GM19240 (cell line): ENCODE data around the gene EED.

Experiments used
- DNase-seq: peaks from one replicate; pipeline ENCODE4 v3.0.0; 2011; ENCODE audit warnings: low spot score; ENCODE audit not compliant: insufficient read length

The EED gene, protein sequence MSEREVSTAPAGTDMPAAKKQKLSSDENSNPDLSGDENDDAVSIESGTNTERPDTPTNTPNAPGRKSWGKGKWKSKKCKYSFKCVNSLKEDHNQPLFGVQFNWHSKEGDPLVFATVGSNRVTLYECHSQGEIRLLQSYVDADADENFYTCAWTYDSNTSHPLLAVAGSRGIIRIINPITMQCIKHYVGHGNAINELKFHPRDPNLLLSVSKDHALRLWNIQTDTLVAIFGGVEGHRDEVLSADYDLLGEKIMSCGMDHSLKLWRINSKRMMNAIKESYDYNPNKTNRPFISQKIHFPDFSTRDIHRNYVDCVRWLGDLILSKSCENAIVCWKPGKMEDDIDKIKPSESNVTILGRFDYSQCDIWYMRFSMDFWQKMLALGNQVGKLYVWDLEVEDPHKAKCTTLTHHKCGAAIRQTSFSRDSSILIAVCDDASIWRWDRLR

DNA sequence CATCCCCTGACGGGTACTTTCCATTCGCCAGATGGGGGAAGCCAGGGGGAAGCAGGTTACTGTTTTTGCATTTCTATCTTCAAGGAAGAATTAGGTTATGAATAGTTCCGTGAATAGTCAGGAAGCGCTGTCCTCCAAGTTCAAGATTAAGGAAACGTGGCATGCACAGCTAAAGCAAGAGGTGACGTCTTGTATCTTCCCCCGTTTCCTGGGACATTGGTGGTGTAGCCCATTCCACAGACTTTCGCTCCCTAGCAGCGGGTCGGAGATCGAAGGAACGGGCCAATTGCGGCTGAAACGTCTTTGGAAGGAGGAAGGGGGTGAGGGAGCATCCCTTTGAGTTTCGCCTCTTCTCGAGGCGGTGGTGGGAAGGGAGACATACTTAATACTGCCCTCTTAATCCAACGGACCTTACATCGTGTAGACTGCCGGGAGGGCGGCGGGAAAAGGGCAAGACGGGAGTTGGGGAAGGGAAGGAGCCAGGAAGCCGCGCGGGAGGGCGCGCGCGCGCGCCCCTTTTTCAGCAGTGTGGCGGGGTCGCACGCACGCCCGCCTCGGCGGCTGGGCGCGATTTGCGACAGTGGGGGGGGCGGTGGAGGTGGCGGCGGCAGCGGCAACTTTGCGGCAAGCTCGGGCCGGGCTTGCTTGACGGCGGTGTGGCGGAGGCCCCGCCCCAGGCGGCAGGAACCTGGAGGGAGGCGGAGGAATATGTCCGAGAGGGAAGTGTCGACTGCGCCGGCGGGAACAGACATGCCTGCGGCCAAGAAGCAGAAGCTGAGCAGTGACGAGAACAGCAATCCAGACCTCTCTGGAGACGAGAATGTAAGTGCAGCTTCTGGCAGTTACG, at the start of gene EED:
Gene EED (plus strand): TSS at position 232 of the 847 bp plus-strand sequence. CDS start 477 bp downstream, at position 709.
- DNase-seq = peak; percentile 43

GRCh38 chr11:86194998-86195397, 49.6 kb upstream of the EED start:
- DNase-seq = no peak

- no peak for DNase-seq
These were observed 48.4 kb upstream of the EED start for GRCh38 chr11:86196085-86196696.

GRCh38 chr11:86196913-86197312, 47.6 kb upstream of the EED start:
- no peak for DNase-seq

DNA sequence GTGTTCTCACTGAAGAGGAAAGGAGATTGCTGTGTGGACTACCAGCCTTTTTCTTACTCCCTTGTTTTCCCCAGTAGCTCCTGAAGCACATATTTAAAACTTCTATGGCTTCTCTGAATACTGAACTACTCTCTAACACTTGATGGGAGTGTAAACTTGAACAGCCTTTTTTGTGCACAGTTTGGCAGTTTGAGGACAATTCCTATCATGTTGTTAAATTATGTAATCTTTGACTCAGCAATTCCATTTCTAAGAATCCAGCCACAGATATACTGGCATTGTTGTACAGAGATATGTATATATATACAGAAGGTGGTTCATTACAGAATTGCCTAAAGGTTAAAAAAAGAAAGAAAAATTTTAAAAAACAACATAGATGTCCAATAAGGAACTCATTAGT, 47.1 kb upstream of the EED start:
- no peak for DNase-seq

DNA sequence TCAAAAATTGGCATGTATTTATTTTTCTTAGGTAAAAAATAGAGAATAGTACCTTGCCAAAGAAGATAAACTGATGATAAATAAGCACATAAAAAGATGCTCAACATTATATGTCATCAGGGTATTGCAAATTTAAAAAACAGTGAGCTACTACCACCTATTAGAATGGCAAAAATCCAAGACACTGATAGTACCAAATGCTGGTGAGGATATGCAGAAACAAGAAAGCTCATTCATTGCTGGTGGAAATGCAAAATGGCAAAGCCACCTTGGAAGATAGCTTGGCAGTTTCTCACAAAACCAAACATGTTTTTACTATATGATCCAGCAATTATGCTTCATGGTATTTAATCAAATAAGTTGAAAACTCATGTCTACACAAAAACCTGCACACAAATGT, 46.4 kb upstream of the EED start:
- no peak for DNase-seq

DNA sequence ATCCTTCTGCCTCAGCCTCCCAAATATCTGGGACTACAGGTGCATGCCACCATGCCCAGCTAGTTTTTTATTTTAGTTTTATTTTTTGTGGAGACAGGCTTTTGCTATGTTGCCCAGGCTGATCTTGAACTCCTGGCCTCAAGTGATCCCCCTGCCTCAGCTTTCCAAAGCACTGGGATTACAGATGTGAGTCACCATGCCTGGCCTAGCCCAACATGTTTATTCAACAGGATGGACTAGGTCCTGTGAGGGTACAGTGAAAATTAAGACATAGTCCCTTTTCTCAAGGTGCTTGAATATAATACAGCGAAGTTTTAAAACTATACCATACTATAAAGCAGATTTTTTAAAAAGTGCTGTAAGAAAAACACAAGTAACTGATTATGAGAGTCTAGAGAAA, 45.2 kb upstream of the EED start:
- no peak for DNase-seq

DNA sequence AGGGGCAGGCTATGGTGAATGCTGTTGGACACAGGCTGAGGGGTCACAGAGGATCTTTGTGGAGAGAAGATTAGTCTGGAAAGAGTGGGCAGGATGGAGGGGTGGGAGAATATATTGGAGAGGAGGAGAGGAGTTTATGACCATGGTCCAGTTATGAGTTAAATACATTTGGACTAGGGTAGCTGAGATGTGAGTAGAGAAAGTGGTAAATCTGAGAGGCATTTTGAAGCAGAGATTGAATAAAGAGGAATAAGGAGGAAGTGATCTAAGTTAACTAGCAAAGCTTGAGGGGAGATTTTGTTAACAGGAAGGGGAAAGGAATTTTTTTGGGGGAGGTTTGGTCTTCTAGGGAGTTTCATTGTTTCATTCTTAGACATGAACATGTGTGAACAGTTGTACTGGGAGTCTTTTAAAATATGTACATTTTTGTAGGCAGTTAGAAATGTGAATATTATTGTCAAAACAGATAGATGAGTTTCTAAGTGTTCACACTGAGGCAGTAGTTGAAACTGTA, 43.1 kb upstream of the EED start:
- no peak for DNase-seq

DNA sequence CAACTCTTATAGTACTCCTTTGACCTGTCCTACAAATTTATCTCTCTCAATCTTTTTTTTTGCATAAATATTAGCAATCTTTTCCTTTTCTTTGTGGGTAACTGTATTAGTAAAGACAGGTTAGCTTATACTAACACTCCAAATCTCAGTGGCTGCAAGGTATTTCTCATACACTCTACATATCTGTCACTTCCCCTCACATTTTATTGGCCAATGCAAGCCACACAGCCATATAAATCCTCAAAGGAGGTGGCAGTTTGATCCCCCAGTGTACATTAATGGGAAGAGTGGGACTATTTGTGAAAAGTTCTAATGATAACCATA, 42.6 kb upstream of the EED start:
- DNase-seq = no peak

DNA sequence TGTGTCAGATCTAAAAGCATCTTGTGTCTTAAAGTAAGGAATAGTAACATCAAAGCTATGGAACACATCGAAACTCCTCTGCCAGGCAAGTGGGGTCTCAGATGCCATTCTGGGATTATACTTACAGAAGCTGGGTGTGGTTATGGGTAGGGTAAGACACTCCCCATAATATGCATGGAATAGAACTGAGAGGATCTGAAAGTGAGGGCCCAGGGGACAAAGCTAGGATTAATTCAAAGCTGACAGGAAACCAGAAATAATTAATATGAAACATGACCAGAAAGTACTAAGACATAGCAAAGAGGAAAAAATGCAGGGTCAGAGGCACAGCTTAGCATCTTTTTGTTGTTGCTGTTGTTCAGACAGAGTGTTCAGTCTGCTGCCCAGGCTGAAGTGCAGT, 40.2 kb upstream of the EED start:
- DNase-seq = no peak

DNA sequence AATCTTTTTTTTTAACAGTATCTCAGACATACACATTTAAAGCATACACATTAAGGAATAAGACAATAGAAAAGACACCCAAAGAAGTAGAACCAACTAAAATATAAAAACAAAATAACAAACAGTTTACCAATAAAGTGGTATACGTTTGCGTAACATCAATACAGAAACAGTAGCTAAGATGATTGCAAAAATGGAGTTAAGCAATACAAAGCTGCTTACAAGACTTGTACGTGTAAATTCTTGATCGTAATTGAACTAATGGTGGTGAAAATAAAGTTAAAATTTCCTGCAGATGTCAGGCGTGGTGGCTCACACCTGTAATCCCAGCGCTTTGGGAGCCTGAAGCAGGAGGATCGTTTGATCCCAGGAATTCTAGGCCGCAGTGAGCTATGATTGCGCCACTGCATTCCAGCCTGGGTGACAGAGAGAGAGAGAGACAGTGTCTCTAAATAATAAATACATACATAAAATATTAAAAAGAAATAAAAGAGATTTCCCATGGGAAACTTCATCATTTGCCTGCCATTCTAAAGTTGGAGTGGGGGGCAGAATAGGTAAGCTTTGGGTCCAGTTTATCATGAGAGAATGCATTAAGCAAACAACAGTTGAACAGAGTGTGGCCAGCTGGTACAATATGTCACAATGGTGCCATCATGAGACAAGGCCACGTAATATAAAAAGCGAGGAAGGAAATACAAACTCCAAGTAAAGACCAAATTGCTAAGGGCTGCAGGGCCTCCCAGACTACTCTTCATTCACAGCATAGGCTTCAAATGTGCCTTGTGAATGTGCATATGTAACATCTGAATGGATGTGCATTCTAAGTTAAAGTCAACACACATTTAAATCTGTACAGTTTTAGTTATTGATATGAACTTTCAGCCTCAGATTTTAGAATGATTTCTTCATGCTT, 38.9 kb upstream of the EED start:
- DNase-seq = no peak

- no peak for DNase-seq
These were observed 38.2 kb upstream of the EED start for GRCh38 chr11:86206337-86206695.

DNA sequence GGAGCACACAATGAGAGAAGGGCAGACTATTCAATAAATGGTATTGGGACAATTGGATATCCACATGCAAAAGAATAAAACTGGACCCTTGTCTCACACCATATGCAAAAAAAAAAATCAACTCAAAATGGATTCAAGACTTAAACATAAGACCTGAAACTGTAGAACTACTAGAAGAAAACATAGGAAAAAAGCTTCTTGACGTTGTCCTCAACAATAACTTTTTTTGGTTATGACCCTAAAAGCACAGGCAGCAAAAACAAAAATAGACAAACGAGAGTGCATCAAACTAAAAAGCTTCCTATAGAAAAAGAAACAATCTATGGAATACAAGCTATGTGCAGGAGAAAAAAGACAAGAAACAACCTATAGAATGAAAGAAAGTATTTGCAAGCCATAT, 37.1 kb upstream of the EED start:
- no peak for DNase-seq

DNA sequence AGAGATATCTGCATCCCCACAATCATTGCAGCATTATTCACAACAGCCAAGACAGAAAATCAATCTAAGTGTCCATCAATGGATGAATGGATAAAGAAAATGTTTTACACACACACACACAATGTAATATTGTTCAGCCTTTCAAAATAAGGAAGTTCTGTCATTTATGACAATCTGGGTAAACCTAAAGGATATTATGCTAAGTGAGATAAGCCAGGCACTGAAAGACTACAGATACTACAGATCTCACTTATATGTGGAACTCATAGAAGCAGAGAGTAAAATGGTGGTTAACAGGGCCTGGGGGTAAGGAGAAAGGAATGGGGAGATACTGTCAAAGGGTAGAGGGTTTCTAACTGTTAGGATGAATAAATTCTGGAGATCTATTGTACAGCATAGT, 36.0 kb upstream of the EED start:
- DNase-seq = no peak

GRCh38 chr11:86209806-86210657, 34.5 kb upstream of the EED start:
- DNase-seq = no peak

GRCh38 chr11:86210898-86211297, 33.7 kb upstream of the EED start:
- no peak for DNase-seq

DNA sequence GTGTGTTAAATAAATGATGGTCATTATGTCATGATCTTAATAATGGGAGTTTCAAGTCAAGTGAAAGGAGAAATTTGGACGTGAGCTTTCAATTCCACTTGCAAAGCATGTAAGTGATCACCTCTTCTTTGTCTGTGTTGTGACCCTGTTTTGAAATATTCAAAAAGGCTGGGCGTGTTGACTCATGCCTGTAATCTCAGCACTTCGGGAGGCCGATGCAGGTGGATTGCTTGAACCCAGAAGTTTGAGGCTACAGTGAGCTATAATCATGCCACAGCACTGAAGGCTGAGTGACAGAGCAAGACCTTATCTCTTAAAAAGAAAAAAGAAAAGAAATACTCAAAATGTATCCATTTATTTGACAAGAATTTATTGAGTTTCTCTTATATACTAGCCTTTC, 32.9 kb upstream of the EED start:
- DNase-seq = no peak

DNA sequence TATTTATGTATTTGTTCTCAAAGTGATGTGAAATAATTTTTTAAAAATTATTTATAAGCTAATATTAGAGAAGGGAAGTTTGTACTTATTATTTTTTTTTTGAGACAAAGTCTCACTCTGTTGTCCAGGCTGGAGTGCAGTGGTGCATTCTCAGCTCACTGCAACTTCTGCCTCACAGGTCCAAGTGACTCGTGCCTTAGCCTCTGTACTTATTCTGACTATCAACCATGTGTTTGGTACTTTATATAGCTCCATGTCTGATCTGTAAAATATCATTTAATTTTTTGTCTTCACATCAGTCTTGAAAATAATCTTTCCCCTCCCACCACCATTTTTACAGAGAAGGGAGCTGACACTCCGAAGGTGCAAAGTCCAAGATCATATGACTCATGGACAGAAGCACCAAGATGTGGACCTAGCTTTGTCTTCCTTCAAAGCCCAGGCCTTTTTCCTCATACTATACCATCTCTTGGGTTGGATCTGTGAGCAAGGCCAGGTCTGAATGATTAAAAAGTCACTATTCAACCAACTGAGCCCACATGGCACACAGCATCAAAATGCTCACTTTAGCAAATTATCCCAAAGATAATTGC, 32.4 kb upstream of the EED start:
- no peak for DNase-seq

- no peak for DNase-seq
These were observed 29.8 kb upstream of the EED start for GRCh38 chr11:86214710-86215109.
